ENCODE data around the gene CABLES2.

GRCh38 chr20:62421716-62421990 is 14.6 kb upstream of the CABLES2 start:
- TF ChIP-seq POLR2A (IDR thresholded peaks at IDR 0.05) = no peak
- no peak for TF ChIP-seq CTCF (IDR thresholded peaks at IDR 0.05)
